Osteocyte (in vitro differentiated cells): Measurements from ENCODE around the gene MCTP2. TPM values are rescaled to one million over a fixed set of nuclear protein-coding genes. Genes with fewer than 3 reads are reported as not detected.

ENCODE experiments used
- DNase-seq: peaks from one replicate; pipeline ENCODE4 v3.0.0; 2021; ENCODE audit warnings: mixed read lengths; ENCODE audit not compliant: unreplicated experiment; ENCODE audit errors: extremely low spot score
- H3K27ac Mint-ChIP-seq: one replicate; pipeline ENCODE4 v1.8.0; 2021; ENCODE audit warnings: mild to moderate bottlenecking, mixed read lengths; ENCODE audit not compliant: unreplicated experiment
- H3K27me3 Mint-ChIP-seq: one replicate; pipeline ENCODE4 v1.8.0; 2021; ENCODE audit warnings: mixed read lengths; ENCODE audit not compliant: unreplicated experiment
- H3K36me3 Mint-ChIP-seq: one replicate; pipeline ENCODE4 v1.8.0; 2021; ENCODE audit warnings: mixed read lengths; ENCODE audit not compliant: unreplicated experiment
- H3K4me1 Mint-ChIP-seq: one replicate; pipeline ENCODE4 v1.8.0; 2021; ENCODE audit warnings: mixed read lengths; ENCODE audit not compliant: unreplicated experiment
- H3K4me3 Mint-ChIP-seq: one replicate; pipeline ENCODE4 v1.8.0; 2021; ENCODE audit warnings: mild to moderate bottlenecking, moderate library complexity, mixed read lengths; ENCODE audit not compliant: unreplicated experiment
- H3K9me3 Mint-ChIP-seq: one replicate; pipeline ENCODE4 v1.8.0; 2021; ENCODE audit warnings: mixed read lengths; ENCODE audit not compliant: unreplicated experiment
- total RNA-seq: library from RNA; stranded (reverse); gene quantifications from 2 replicates; pipeline ENCODE4 v1.2.1, GENCODE V29; 2021
- TF ChIP-seq, protein P1 (sequence below): fragments of 200-600 bp; sonication (generic); IDR thresholded peaks from 2 replicates; pipeline ENCODE4 v1.5.0; 2021; ENCODE audit warnings: antibody characterized with exemption, mild to moderate bottlenecking, moderate library complexity

Gene MCTP2
- total RNA-seq, 1 donor from 2014 or later, result 0.32 TPM

DNA sequence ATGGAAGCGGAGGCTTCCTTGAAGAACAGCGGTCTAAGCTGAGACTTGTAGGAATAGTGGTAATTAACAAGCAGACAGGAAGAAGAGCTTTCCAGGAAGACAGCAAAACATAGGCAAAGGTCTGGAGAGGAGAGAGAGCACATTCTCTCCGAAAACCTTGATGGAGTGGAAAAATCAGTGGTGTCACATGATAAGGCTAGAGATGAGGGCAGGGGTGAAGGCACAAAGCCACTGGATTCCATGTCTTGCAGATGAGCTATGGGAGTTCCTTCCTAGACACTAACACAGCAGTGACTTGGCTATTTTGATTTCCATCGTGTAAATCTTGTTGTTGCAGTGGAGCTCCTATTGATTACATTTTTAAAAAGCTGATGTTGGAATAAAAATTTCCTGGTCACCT is 132.0 kb downstream of the MCTP2 start:
- DNase-seq, result no peak
- TF ChIP-seq, protein P1, sequence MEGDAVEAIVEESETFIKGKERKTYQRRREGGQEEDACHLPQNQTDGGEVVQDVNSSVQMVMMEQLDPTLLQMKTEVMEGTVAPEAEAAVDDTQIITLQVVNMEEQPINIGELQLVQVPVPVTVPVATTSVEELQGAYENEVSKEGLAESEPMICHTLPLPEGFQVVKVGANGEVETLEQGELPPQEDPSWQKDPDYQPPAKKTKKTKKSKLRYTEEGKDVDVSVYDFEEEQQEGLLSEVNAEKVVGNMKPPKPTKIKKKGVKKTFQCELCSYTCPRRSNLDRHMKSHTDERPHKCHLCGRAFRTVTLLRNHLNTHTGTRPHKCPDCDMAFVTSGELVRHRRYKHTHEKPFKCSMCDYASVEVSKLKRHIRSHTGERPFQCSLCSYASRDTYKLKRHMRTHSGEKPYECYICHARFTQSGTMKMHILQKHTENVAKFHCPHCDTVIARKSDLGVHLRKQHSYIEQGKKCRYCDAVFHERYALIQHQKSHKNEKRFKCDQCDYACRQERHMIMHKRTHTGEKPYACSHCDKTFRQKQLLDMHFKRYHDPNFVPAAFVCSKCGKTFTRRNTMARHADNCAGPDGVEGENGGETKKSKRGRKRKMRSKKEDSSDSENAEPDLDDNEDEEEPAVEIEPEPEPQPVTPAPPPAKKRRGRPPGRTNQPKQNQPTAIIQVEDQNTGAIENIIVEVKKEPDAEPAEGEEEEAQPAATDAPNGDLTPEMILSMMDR, result no peak
- H3K9me3 Mint-ChIP-seq, result no peaks in the 10 kb centered on the region
- H3K4me1 Mint-ChIP-seq, result no peaks in the 10 kb centered on the region
- H3K4me3 Mint-ChIP-seq, result no peak overlapping the region
- H3K36me3 Mint-ChIP-seq, result no peaks in the 10 kb centered on the region
- no peak overlapping the region for H3K27ac Mint-ChIP-seq
- peaks cover 8% of the 10 kb centered on the region for H3K27me3 Mint-ChIP-seq

DNA sequence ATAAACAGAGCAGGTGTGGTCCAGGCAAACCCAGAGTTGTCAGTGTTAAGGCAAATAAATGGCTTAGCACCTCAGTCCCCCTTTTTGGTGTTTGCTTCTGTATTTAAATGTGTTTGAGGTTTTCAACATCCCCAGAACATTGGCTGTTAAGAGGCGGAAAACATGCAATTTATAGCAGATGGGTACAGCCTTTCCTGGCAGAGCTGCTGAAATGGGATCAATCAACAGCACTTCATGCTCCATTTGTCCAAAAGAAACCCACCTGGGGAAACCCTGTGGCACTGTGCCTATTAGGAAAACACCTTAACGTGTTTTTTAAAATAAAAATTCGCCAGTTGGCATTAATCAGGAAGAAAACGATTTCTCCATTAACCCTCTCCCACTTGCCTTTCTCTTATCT is 135.4 kb downstream of the MCTP2 start:
- TF ChIP-seq, protein P1, result no peak
- DNase-seq, result no peak
- H3K27ac Mint-ChIP-seq, result no peak overlapping the region
- H3K4me3 Mint-ChIP-seq, result no peak overlapping the region
- H3K9me3 Mint-ChIP-seq, result no peaks in the 10 kb centered on the region
- H3K36me3 Mint-ChIP-seq, result no peaks in the 10 kb centered on the region
- H3K27me3 Mint-ChIP-seq, result peaks cover 8% of the 10 kb centered on the region
- H3K4me1 Mint-ChIP-seq, result no peaks in the 10 kb centered on the region

DNA sequence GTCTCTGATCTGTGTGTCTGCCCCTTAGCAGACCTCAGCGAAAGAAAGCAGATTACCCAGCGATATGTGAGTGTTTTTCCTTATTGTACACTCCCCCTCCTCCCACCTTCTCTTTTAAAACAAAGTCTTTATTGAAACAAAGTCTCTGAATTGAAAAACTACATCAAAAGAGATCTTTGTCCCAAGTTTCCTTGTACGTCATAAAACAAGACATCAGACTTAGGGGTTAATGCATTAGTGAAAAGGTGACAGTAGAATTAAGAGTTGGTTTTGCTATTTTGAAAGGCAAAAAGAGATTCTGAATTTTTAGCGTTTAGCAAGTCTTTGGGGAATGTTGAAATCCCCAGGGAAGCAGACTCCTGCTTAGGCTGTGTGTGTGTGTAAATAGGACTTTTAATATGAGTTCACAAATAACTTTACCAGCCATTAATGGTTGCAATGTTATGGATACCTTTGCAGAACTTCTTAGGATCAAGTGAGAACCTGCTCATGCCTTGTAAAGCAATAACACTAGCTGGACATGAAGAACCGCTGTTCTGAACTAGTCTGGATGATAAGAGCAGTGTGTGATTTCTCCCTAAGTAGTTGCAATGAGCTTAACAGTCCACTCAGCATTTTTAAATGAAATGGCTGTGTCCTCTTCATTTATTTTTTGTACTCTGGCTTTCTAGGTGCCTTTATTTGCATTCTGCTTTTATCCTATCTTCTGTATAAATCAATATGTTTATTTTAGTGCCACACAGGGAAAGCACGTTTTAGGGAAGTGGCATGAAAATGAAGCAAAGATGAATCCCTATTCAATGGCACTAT is 136.6 kb downstream of the MCTP2 start:
- no peak for DNase-seq
- Mint-ChIP-seq H3K9me3 (no peaks in the 10 kb centered on the region), H3K27ac (no peak overlapping the region), H3K4me3 (no peak overlapping the region), H3K27me3 (peaks cover 8% of the 10 kb centered on the region), H3K36me3 (no peaks in the 10 kb centered on the region), H3K4me1 (no peaks in the 10 kb centered on the region)
- TF ChIP-seq, protein P1, result no peak

DNA sequence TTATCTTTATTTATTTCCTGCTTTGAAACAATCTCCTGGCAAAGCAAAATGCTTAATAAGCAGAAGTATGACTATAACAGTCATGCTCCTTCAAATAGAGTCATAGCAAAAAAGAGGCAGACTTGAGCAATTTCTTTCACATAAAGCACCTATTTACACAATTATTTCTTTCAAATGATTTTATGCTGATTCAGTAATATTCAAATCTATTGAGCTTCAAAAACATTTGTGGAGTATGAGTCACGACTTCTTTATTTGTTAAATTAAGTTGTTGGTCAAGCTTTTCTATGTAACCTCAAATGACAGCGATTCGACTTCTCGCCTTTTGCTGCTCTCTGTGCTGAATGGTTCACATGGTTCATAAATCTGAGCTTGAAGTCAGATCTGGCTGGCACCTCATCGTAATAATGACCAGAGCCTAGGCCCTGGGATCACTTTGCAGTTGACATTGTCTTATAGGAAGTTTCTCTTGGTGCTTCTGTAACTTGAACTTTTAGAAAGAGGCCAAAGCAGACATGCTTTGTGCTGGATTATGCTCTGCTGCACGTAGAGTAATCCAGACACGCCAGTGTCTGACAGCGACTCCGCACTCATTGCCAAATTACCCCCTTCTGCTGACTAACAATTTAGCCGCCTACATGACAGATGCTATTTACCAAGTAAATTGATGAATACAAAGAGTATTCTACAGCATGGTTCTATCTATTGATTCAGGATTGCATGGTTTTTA is 139.0 kb downstream of the MCTP2 start:
- Mint-ChIP-seq H3K36me3 (no peaks in the 10 kb centered on the region), H3K27ac (no peak overlapping the region), H3K4me3 (no peak overlapping the region), H3K4me1 (no peaks in the 10 kb centered on the region), H3K9me3 (no peaks in the 10 kb centered on the region), H3K27me3 (peaks cover 5% of the 10 kb centered on the region)
- TF ChIP-seq, protein P1, result no peak
- no peak for DNase-seq

DNA sequence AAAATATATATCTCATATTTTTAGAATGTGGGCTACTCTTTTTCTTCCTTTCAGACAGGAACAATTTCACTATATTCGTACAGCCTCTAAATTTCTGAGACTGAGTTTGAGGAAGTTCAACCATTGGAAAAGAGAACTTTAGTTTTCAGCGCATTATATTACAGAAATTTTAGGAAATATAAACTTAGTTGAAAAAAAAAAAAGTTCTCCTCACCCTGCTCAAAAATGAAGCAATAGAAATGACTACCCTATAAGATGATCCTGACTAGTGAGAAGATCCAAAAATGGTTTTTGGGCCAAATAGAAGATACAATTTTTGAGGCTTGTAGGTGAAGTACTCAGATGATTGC is 139.6 kb downstream of the MCTP2 start:
- Mint-ChIP-seq H3K27ac (no peak overlapping the region), H3K36me3 (no peaks in the 10 kb centered on the region), H3K4me3 (no peak overlapping the region), H3K27me3 (peaks cover 5% of the 10 kb centered on the region), H3K4me1 (no peaks in the 10 kb centered on the region), H3K9me3 (no peaks in the 10 kb centered on the region)
- no peak for DNase-seq
- TF ChIP-seq, protein P1, result no peak
